Nephron (organoid): ENCODE measurements around the gene NRG2.

ENCODE experiments used
- H3K27ac Mint-ChIP-seq, 3 experiments: 2 replicates each; pipeline ENCODE4 v1.8.0; 2020; ENCODE audit warnings: mixed read lengths in 3 of 3, mild to moderate bottlenecking in 2 of 3, moderate library complexity in 1 of 3
- H3K27me3 Mint-ChIP-seq: 2 replicates; pipeline ENCODE4 v1.8.0; 2021; ENCODE audit warnings: low read depth, mild to moderate bottlenecking, moderate library complexity, mixed read lengths
- H3K36me3 Mint-ChIP-seq: 2 replicates; pipeline ENCODE4 v1.8.0; 2020; ENCODE audit warnings: low read depth, mixed read lengths
- H3K4me1 Mint-ChIP-seq: 2 replicates; pipeline ENCODE4 v1.8.0; 2020; ENCODE audit warnings: mixed read lengths
- H3K4me3 Mint-ChIP-seq, 3 experiments: 2 replicates each; pipeline ENCODE4 v1.8.0; 2020; ENCODE audit warnings: mild to moderate bottlenecking in 3 of 3, mixed read lengths in 3 of 3, moderate library complexity in 2 of 3
- H3K9me3 Mint-ChIP-seq: 2 replicates; pipeline ENCODE4 v1.8.0; 2020; ENCODE audit warnings: mixed read lengths
- CTCF ChIP-seq, 3 experiments: fragments of 200-600 bp; sonication (generic); IDR thresholded peaks; one replicate each; pipeline ENCODE4 v1.5.0; 2021; ENCODE audit warnings: antibody characterized with exemption in 3 of 3; ENCODE audit not compliant: unreplicated experiment in 3 of 3

NRG2 gene

DNA sequence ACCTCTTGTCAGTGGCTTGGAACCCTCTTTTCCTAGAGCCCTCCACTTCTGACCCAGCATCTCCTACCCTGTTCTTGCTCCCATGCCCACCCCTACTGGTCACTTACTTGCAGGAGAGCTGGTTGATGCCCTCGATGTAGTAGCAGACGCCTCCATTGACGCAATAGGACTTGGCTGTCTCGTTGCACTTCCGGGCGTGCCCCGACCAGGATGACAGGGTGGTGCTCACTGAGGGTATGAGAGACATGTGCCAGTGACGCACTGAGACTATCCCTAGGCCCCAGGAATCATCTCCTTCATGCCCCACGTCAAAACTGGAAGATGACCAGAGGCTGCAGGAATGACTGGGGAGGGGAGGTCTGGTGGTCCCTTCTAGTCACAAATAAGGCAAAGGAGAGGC lies 171.5 kb downstream of the NRG2 start:
- no peaks in the 10 kb centered on the region for H3K9me3 Mint-ChIP-seq
- no peaks in the 10 kb centered on the region for H3K4me1 Mint-ChIP-seq
- peaks cover 12% of the 10 kb centered on the region for H3K27me3 Mint-ChIP-seq
- H3K27ac Mint-ChIP-seq, result no peak overlapping the region
- no peaks in the 10 kb centered on the region for H3K36me3 Mint-ChIP-seq
- no peak overlapping the region for H3K4me3 Mint-ChIP-seq
- TF ChIP-seq CTCF (IDR thresholded peaks at IDR 0.05; ENCODE audit: unreplicated experiment in 3 of 3), result no peak

- Mint-ChIP-seq H3K4me1 (no peaks in the 10 kb centered on the region), H3K9me3 (no peaks in the 10 kb centered on the region)
These were observed 172.4 kb downstream of the NRG2 start for GRCh38 chr5:139870677-139871076.

DNA sequence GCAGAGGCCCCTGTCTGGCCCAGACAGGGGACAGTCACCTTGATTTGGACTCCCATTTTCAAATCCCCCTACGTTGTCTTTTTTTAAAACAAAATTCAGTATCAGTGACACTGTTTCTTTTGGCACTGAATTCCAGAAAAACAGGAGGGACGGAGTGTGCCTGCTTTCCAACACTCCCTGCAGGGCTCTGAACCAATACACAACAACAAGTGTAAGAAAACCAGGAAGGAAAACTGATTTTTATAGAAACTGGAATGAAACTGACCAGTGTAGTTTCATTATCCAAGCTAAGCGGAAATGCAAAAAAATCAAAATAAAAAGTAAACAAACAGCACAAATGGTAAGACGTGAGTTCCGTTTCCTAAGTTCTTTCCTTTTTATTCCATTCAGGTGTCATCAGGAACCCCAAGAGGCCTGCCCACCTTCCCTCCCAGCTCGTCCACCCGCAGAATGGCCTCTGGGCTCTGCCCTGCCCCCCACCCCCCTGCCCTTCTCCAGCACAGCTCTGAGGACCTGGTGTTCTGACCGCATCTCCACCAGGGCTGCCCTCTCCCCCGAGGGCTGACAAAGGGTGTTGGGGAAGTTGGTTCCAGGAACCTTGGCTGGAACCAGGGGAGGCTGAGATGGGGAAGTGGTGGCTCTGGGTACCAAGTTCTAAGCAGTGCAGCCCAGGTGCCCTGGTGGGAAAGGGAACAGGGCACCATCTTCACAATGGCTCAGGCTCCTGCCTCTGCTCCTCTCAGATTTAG lies 173.9 kb downstream of the NRG2 start:
- Mint-ChIP-seq H3K27ac (no peak overlapping the region), H3K27me3 (peaks cover 13% of the 10 kb centered on the region), H3K36me3 (no peaks in the 10 kb centered on the region), H3K4me3 (no peak overlapping the region), H3K9me3 (no peaks in the 10 kb centered on the region), H3K4me1 (no peaks in the 10 kb centered on the region)
- TF ChIP-seq CTCF (IDR thresholded peaks at IDR 0.05; ENCODE audit: unreplicated experiment in 3 of 3), result no peak

More at GRCh38 chr5:139870677-139871076, 172.4 kb downstream of the NRG2 start:
- TF ChIP-seq CTCF (IDR thresholded peaks at IDR 0.05; ENCODE audit: unreplicated experiment in 3 of 3), result no peak
- no peak overlapping the region for H3K4me3 Mint-ChIP-seq
- H3K27me3 Mint-ChIP-seq, result peaks cover 13% of the 10 kb centered on the region
- H3K27ac Mint-ChIP-seq, result no peak overlapping the region
- no peaks in the 10 kb centered on the region for H3K36me3 Mint-ChIP-seq

- Mint-ChIP-seq H3K4me1 (no peaks in the 10 kb centered on the region), H3K27me3 (peaks cover 16% of the 10 kb centered on the region), H3K9me3 (no peaks in the 10 kb centered on the region), H3K36me3 (no peaks in the 10 kb centered on the region), H3K4me3 (no peak overlapping the region), H3K27ac (no peak overlapping the region)
- no peak for TF ChIP-seq CTCF (IDR thresholded peaks at IDR 0.05; ENCODE audit: unreplicated experiment in 3 of 3)
These were observed 175.5 kb downstream of the NRG2 start for GRCh38 chr5:139867581-139867980.

DNA sequence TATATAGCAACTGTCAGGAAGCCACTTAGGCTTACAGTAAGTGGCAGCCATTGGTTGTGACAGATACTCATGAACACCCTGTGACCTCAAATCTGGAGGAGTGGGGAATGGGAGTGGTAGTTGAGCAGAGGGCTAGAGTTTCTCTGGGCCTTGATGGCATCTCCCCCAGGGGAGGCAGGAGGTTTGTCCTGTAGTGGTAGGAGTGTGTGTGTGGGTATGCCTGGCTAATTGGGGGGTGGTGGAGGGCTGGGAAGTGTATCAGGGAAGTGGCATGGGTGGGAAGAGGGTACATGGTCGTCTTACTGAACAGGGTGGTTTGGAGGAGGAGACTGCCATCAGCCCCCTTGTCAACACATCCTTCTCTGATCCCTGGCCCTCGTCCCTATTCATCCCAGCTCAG lies 176.0 kb downstream of the NRG2 start:
- Mint-ChIP-seq H3K27me3 (peaks cover 16% of the 10 kb centered on the region), H3K4me3 (no peak overlapping the region), H3K36me3 (no peaks in the 10 kb centered on the region), H3K4me1 (no peaks in the 10 kb centered on the region), H3K9me3 (no peaks in the 10 kb centered on the region), H3K27ac (no peak overlapping the region)
- TF ChIP-seq CTCF (IDR thresholded peaks at IDR 0.05; ENCODE audit: unreplicated experiment in 3 of 3), result no peak
